ENCODE measurements around the gene SSTR5.
"Not testable (repeated sequence)": the region's sequence is repeated elsewhere in the genome, so short reads cannot be mapped to it uniquely, and the experiment has no call there.

Gene SSTR5

GRCh38 chr16:1072526-1073261, at the start of gene SSTR5:
Gene SSTR5 (plus strand): TSS chr16:1072747. CDS start chr16:1078869, 6,122 bp downstream.
- DNase-seq (ENCODE audit: low spot score) = no peak

GRCh38 chr16:1024138-1024537, 48.4 kb upstream of the SSTR5 start:
- no peak for DNase-seq (ENCODE audit: low spot score)

- not testable (repeated sequence) for DNase-seq (ENCODE audit: low spot score)
Observed at GRCh38 chr16:1025183-1025809, 47.3 kb upstream of the SSTR5 start.

- no peak for DNase-seq (ENCODE audit: low spot score)
Observed at GRCh38 chr16:1026057-1026783, 46.3 kb upstream of the SSTR5 start.

GRCh38 chr16:1026784-1027500, 45.6 kb upstream of the SSTR5 start:
- no peak for DNase-seq (ENCODE audit: low spot score)

- DNase-seq (ENCODE audit: low spot score) = no peak
Observed at GRCh38 chr16:1027501-1027815, 45.1 kb upstream of the SSTR5 start.

- DNase-seq (ENCODE audit: low spot score) = no peak
Observed at GRCh38 chr16:1028056-1028455, 44.5 kb upstream of the SSTR5 start.

- no peak for DNase-seq (ENCODE audit: low spot score)
Observed at GRCh38 chr16:1028524-1029258, 43.9 kb upstream of the SSTR5 start.

- no peak for DNase-seq (ENCODE audit: low spot score)
Observed at GRCh38 chr16:1029259-1029545, 43.3 kb upstream of the SSTR5 start.

- no peak for DNase-seq (ENCODE audit: low spot score)
Observed at GRCh38 chr16:1030473-1030901, 42.1 kb upstream of the SSTR5 start.

GRCh38 chr16:1031666-1032065, 40.9 kb upstream of the SSTR5 start:
- DNase-seq (ENCODE audit: low spot score) = no peak

GRCh38 chr16:1032607-1033006, 39.9 kb upstream of the SSTR5 start:
- no peak for DNase-seq (ENCODE audit: low spot score)

GRCh38 chr16:1033128-1033679, 39.3 kb upstream of the SSTR5 start:
- no peak for DNase-seq (ENCODE audit: low spot score)

- no peak for DNase-seq (ENCODE audit: low spot score)
Observed at GRCh38 chr16:1034230-1035065, 38.1 kb upstream of the SSTR5 start.

- no peak for DNase-seq (ENCODE audit: low spot score)
Observed at GRCh38 chr16:1035066-1035415, 37.5 kb upstream of the SSTR5 start.

- no peak for DNase-seq (ENCODE audit: low spot score)
Observed at GRCh38 chr16:1036166-1036565, 36.4 kb upstream of the SSTR5 start.

- no peak for DNase-seq (ENCODE audit: low spot score)
Observed at GRCh38 chr16:1036726-1037393, 35.7 kb upstream of the SSTR5 start.

- no peak for DNase-seq (ENCODE audit: low spot score)
Observed at GRCh38 chr16:1037394-1038257, 34.9 kb upstream of the SSTR5 start.

- no peak for DNase-seq (ENCODE audit: low spot score)
Observed at GRCh38 chr16:1038932-1039331, 33.6 kb upstream of the SSTR5 start.

Data from HuH-7.5 (cell line).